Fibroblast of peridontal ligament (primary cell): ENCODE results near the gene TBCCD1.
"Not testable (repeated sequence)": the region's sequence is repeated elsewhere in the genome, so short reads cannot be mapped to it uniquely, and the experiment has no call there.

Experiments used
- DNase-seq: peaks from one replicate; pipeline ENCODE4 v3.0.0-alpha.2; 2010; ENCODE audit errors: extremely low read depth

TBCCD1 gene

GRCh38 chr3:186552408-186553031 is 14.6 kb downstream of the TBCCD1 start:
- DNase-seq: no peak

GRCh38 chr3:186551387-186551786 is 15.8 kb downstream of the TBCCD1 start:
- no peak for DNase-seq

GRCh38 chr3:186549497-186549896 is 17.6 kb downstream of the TBCCD1 start:
- DNase-seq: no peak

- DNase-seq: peak; percentile 45
Measured at GRCh38 chr3:186544281-186544680, 22.9 kb downstream of the TBCCD1 start, which contains the start of gene CRYGS. TSS of gene CRYGS (minus strand) at chr3:186544380. CDS start at chr3:186544326, 54 bp downstream.

- DNase-seq: peak; percentile 3
Measured at GRCh38 chr3:186540835-186541226, 26.3 kb downstream of the TBCCD1 start.

- peak; percentile 80 for DNase-seq
Measured at GRCh38 chr3:186540221-186540834, 26.8 kb downstream of the TBCCD1 start.

- no peak for DNase-seq
Measured at GRCh38 chr3:186538779-186539178, 28.4 kb downstream of the TBCCD1 start.

GRCh38 chr3:186536883-186537844 is 30.0 kb downstream of the TBCCD1 start:
- no peak for DNase-seq

- DNase-seq: no peak
Measured at GRCh38 chr3:186534113-186534669, 32.9 kb downstream of the TBCCD1 start.

- no peak for DNase-seq
Measured at GRCh38 chr3:186532598-186533072, 34.5 kb downstream of the TBCCD1 start.

- DNase-seq: not testable (repeated sequence)
Measured at GRCh38 chr3:186531694-186532093, 35.4 kb downstream of the TBCCD1 start.

- no peak for DNase-seq
Measured at GRCh38 chr3:186530415-186530814, 36.7 kb downstream of the TBCCD1 start.

GRCh38 chr3:186529201-186529999 is 37.7 kb downstream of the TBCCD1 start:
- DNase-seq: no peak

GRCh38 chr3:186526256-186526606 is 40.9 kb downstream of the TBCCD1 start:
- no peak for DNase-seq

- no peak for DNase-seq
Measured at GRCh38 chr3:186525369-186526255, 41.5 kb downstream of the TBCCD1 start.

- DNase-seq: no peak
Measured at GRCh38 chr3:186524616-186525015, 42.5 kb downstream of the TBCCD1 start.

GRCh38 chr3:186523434-186523833 is 43.7 kb downstream of the TBCCD1 start:
- DNase-seq: no peak

- no peak for DNase-seq
Measured at GRCh38 chr3:186523022-186523421, 44.1 kb downstream of the TBCCD1 start.

- no peak for DNase-seq
Measured at GRCh38 chr3:186520957-186521842, 45.9 kb downstream of the TBCCD1 start.
